Left lung (tissue), 10 donors: ENCODE measurements around the gene TACR1. TPM values are rescaled to one million over a fixed set of nuclear protein-coding genes. Genes with fewer than 3 reads are reported as not detected.

ENCODE experiments used
- ATAC-seq: fragments of 200-7000 bp; cut with Tn5 transposase; one replicate; pipeline ENCODE4 v1.9.1; 2020; ENCODE audit warnings: moderate library complexity
- DNase-seq, 4 donors: peaks; one replicate each; pipeline ENCODE4 v3.0.0-alpha.2; 2013 to 2020
- H3K27ac ChIP-seq, 2 donors: fragments of 200-600 bp; sonication (generic) in 1 of 2; one replicate each; pipeline versions ENCODE4 v1.5.0 to v1.8.0; 2020 to 2021
- H3K27me3 ChIP-seq, 2 donors: fragments of 200-600 bp; sonication (generic) in 1 of 2; one replicate each; pipeline versions ENCODE4 v1.5.0 to v1.8.0; 2020 to 2021
- H3K36me3 ChIP-seq, 2 donors: fragments of 200-600 bp; sonication (generic) in 1 of 2; one replicate each; pipeline versions ENCODE4 v1.5.0 to v1.8.0; 2020 to 2021
- H3K4me1 ChIP-seq, 2 donors: fragments of 200-600 bp; one replicate each; pipeline ENCODE4 v1.8.0; 2021
- H3K4me3 ChIP-seq, 2 donors: fragments of 200-600 bp; sonication (generic) in 1 of 2; one replicate each; pipeline versions ENCODE4 v1.5.0 to v1.8.0; 2020 to 2021; ENCODE audit warnings: mild to moderate bottlenecking in 1 of 2
- H3K9me3 ChIP-seq, 2 donors: fragments of 200-600 bp; sonication (generic) in 1 of 2; one replicate each; pipeline versions ENCODE4 v1.5.0 to v1.8.0; 2020 to 2021
- intact Hi-C, 2 donors: fragments of 100-400 bp; cut with DNase I; formaldehyde crosslinking; loops; one replicate each; pipeline versions ENCODE4 v1.11.2 to v1.14.2; 2022
- polyA plus RNA-seq, 6 donors: library from polyadenylated mRNA; unstranded; fragments of 120-200 nt; gene quantifications; one replicate each; pipeline ENCODE4 v1.2.1, GENCODE V29; 2013; ENCODE audit not compliant: insufficient read length in 6 of 6
- total RNA-seq, 2 donors: library from RNA; stranded (reverse); fragmentation: NEBNext Ultra II Directional; extraction: Animal tissue kit (Norgen Biotek cat#: 25700); gene quantifications; one replicate each; pipeline ENCODE4 v1.2.1, GENCODE V29; 2021
- TF ChIP-seq, protein P1 (sequence below), 2 donors: fragments of 200-600 bp; sonication (generic) in 1 of 2; IDR thresholded peaks; one replicate each; pipeline versions ENCODE4 v1.5.0 to v1.8.0; 2021; ENCODE audit warnings: antibody characterized with exemption in 2 of 2
- donor health status: DM: no; HTN: yes; CAD: no.
- donor health status: DM: no; HTN: no; CAD: no.

Gene TACR1
- total and polyA plus RNA-seq, 8 donors: 0.09 to 3.2 (median 2.2) TPM

DNA sequence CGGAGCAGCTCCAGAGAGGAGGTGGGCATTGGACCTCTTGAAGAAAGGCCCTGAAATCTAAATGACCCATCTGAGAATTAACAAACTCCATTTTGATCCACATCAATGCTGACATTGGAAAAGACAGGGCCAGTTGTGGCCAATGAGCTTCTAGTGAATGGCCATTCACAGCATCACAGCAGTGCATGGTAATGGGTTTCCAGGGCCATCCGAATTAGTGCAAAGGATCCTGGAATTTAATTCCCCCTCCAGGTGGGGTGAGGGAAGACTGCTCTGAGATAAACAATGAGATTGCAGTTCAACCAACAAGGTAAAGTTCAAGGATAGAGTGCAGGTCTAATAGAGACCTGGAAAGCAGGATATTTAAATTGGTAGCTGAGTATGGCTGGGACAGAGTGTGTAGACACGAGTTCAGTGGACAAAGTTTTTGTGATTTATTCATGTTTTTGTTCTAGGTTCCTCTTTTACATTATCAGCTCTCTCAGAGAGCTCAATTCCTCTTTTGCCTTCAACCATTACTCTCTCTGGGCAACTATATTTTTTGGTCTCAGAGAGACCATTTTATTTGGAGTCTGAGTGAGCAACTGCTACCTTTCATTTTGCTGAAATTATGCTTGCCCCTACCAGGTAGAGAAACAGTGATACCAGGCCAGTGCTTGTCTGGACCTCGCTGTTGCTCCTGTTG lies 5.0 kb downstream of the TACR1 start:
- TF ChIP-seq, protein P1, sequence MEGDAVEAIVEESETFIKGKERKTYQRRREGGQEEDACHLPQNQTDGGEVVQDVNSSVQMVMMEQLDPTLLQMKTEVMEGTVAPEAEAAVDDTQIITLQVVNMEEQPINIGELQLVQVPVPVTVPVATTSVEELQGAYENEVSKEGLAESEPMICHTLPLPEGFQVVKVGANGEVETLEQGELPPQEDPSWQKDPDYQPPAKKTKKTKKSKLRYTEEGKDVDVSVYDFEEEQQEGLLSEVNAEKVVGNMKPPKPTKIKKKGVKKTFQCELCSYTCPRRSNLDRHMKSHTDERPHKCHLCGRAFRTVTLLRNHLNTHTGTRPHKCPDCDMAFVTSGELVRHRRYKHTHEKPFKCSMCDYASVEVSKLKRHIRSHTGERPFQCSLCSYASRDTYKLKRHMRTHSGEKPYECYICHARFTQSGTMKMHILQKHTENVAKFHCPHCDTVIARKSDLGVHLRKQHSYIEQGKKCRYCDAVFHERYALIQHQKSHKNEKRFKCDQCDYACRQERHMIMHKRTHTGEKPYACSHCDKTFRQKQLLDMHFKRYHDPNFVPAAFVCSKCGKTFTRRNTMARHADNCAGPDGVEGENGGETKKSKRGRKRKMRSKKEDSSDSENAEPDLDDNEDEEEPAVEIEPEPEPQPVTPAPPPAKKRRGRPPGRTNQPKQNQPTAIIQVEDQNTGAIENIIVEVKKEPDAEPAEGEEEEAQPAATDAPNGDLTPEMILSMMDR (IDR thresholded peaks at IDR 0.05): no peak
- intact Hi-C loops: no loop called here
- Histone ChIP-seq H3K27ac (no peak overlapping the region), H3K4me3 (no peak overlapping the region), H3K4me1 (peaks cover 0 to 6% of the 10 kb centered on the region in 2 donors), H3K27me3 (peaks cover 10 to 38% of the 10 kb centered on the region in 2 donors), H3K36me3 (no peaks in the 10 kb centered on the region), H3K9me3 (no peaks in the 10 kb centered on the region)
- DNase-seq (no peak), ATAC-seq (no peak)

DNA sequence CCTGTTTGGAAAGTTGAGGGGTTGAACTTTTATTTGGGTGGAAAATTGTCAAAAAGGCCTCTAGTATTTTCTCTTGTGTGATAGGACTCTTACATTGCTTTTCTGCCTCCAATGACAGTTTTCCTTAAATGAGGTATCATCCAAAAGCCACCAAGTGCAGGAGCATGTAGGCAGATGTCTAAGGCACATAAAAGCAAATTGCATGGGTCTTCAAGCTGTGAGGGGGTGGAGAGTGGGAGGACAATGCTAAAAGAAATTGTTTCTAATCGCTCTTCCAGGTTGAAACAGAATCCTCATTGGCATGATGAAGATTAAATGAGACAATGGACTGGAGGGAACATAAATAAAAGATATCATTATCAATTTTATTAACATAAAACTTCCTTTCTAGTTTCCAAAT lies 6.8 kb downstream of the TACR1 start:
- Histone ChIP-seq H3K36me3 (no peaks in the 10 kb centered on the region), H3K4me3 (no peak overlapping the region), H3K9me3 (no peaks in the 10 kb centered on the region), H3K27ac (no peak overlapping the region), H3K4me1 (no peaks in the 10 kb centered on the region), H3K27me3 (peaks cover 0 to 19% of the 10 kb centered on the region in 2 donors)
- ATAC-seq (no peak), DNase-seq (no peak)
- intact Hi-C loops: no loop called here
- TF ChIP-seq, protein P1 (IDR thresholded peaks at IDR 0.05): no peak

DNA sequence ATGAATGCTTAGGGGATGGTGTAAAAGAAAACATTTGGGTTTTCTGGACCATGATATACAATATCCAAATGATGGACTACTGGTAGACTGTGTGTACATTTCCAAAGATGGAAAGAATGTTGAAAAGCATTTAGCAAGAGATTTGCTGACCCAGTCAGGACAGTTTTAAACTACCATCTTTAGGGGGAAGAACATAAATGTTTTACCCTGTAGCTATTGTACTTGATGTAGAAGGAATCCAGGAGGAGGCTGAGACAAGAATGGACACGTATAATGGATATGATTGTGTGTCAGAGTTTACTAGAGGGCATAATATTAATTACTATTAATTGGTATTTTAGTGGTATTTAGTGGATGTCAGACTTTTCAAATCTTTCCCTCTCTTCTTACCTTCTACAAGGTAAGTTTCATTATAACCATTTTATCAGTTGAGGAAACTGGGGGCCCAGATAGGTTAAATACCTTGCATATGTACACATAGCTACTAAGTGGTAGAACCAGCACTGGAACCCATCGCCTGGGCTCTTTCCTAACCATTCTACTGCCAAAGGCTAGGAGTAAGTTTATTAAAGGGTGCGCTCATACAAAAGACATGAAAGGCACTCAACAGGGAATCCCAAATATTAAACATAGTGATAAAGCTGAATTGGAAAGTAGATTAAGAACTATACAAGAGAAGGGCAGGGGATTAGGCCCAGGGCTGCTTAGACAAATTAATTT lies 8.9 kb downstream of the TACR1 start:
- no peaks in the 10 kb centered on the region for H3K9me3 ChIP-seq
- TF ChIP-seq, protein P1 (IDR thresholded peaks at IDR 0.05): no peak
- no peaks in the 10 kb centered on the region for H3K36me3 ChIP-seq
- no peak overlapping the region for H3K4me3 ChIP-seq
- no peaks in the 10 kb centered on the region for H3K4me1 ChIP-seq
- H3K27ac ChIP-seq: no peak overlapping the region
- DNase-seq: no peak
- ATAC-seq: no peak
- no peaks in the 10 kb centered on the region for H3K27me3 ChIP-seq
- intact Hi-C loops: no loop called here

DNA sequence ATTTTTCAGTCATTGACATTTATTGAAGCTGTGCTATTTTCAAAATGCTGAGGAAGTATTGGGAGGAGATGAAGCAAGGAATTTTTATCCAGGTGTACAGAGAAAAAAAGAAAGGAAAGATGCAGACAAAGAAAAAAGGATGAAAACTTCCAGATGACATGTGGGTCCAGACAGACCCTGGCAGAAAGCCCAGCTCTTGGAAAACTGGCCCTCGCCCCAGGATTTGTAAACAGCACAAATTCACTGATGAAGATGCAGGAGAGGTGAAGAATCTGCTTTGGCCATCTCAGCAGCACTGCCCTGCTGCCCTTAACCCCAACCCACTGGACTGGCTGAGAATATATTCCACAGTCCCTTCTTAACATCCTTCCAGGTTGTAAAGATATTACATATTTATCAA lies 12.5 kb downstream of the TACR1 start:
- H3K27ac ChIP-seq: no peak overlapping the region
- H3K27me3 ChIP-seq: no peaks in the 10 kb centered on the region
- TF ChIP-seq, protein P1 (IDR thresholded peaks at IDR 0.05): no peak
- no peak for ATAC-seq
- no peaks in the 10 kb centered on the region for H3K9me3 ChIP-seq
- H3K4me1 ChIP-seq: no peaks in the 10 kb centered on the region
- no peaks in the 10 kb centered on the region for H3K36me3 ChIP-seq
- peak in 2 of 4 donors; percentile 66 to 70 for DNase-seq
- intact Hi-C loops: no loop called here
- H3K4me3 ChIP-seq: no peak overlapping the region

- TF ChIP-seq, protein P1 (IDR thresholded peaks at IDR 0.05): no peak
- DNase-seq (no peak), ATAC-seq (no peak)
- H3K4me3 ChIP-seq: no peak overlapping the region
- H3K27ac ChIP-seq: no peak overlapping the region
- no peaks in the 10 kb centered on the region for H3K4me1 ChIP-seq
- H3K27me3 ChIP-seq: no peaks in the 10 kb centered on the region
- intact Hi-C loops: no loop called here
- H3K9me3 ChIP-seq: no peaks in the 10 kb centered on the region
- H3K36me3 ChIP-seq: no peaks in the 10 kb centered on the region
Observed at GRCh38 chr2:75182606-75183005, 16.7 kb downstream of the TACR1 start.
